Right atrium auricular region (tissue), 2 donors: Measurements from ENCODE around the gene CALML5. TPM values are rescaled to one million over a fixed set of nuclear protein-coding genes. Genes with fewer than 3 reads are reported as not detected.

Experiments used
- DNase-seq: peaks from one replicate; pipeline ENCODE4 v3.0.0-alpha.2; 2019; ENCODE audit warnings: low spot score
- H3K27ac ChIP-seq, 2 donors: fragments of 200-600 bp; sonication (generic); 1 replicate in 1 of 2; 2 replicates in 1 of 2; pipeline ENCODE4 v1.5.1; 2016 to 2019
- H3K27me3 ChIP-seq, 2 donors: fragments of 200-600 bp; sonication (generic); one replicate each; pipeline versions ENCODE4 v1.5.1 to v1.6.0; 2017 to 2019
- H3K36me3 ChIP-seq: fragments of 200-600 bp; sonication (generic); one replicate; pipeline ENCODE4 v1.5.1; 2016
- H3K4me1 ChIP-seq, 2 donors: fragments of 200-600 bp; sonication (generic); one replicate each; pipeline versions ENCODE4 v1.5.1 to v1.6.0; 2017 to 2019
- H3K4me3 ChIP-seq, 2 donors: fragments of 200-600 bp; sonication (generic); 1 replicate in 1 of 2; 2 replicates in 1 of 2; pipeline ENCODE4 v1.5.1; 2017 to 2019; ENCODE audit warnings: mild to moderate bottlenecking in 1 of 2, moderate library complexity in 1 of 2
- H3K9me3 ChIP-seq, 2 donors: fragments of 200-600 bp; sonication (generic); one replicate each; pipeline ENCODE4 v1.5.1; 2019
- total RNA-seq, 2 donors: library from RNA; depleted of rRNA; stranded (reverse); fragments of >200 nt; gene quantifications; one replicate each; pipeline ENCODE4 v1.1.0, GENCODE V29; 2016
- TF ChIP-seq, protein P1 (sequence below), 2 donors: fragments of 200-600 bp; sonication (generic); IDR thresholded peaks; one replicate each; pipeline ENCODE4 v1.5.1; 2019; ENCODE audit warnings: antibody characterized with exemption in 2 of 2

Gene CALML5
- total RNA-seq, 2 donors from 2014 or later: not detected

DNA sequence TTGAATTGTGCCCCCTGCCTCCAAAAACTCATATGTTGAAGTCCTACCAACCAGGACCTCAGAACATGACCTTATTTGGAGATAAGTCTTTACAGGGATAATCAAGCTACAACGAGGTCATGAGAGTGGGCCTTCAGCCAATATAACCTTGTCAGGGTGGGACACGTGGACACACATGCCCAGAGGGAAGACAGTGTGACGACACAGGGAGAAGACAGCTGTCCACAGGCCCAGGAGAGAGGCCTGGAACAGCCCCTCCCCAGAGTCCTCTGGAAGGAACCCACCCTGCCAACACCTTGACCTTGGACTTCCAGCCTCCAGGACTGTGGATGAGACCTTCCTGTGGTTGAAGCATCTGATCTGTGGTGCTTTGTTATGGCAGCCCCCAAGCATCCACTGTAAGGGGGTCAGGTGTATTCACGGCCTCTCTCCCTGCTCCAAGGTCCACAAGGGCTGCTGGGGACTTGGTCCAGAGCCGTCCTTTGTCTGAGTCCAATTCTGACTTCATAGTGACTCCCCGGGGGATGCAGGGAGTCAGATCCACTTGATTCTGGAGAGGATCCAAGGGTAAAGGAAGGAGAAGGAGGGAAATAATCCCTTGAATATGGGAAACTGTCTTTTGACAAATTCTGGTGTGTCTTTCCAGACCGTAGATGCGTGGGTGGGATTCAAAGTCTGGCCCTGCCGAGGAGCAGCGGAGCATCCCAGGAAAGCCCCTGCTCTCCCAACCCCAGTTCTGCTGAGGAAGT is 32.4 kb upstream of the CALML5 start:
- TF ChIP-seq, protein P1, sequence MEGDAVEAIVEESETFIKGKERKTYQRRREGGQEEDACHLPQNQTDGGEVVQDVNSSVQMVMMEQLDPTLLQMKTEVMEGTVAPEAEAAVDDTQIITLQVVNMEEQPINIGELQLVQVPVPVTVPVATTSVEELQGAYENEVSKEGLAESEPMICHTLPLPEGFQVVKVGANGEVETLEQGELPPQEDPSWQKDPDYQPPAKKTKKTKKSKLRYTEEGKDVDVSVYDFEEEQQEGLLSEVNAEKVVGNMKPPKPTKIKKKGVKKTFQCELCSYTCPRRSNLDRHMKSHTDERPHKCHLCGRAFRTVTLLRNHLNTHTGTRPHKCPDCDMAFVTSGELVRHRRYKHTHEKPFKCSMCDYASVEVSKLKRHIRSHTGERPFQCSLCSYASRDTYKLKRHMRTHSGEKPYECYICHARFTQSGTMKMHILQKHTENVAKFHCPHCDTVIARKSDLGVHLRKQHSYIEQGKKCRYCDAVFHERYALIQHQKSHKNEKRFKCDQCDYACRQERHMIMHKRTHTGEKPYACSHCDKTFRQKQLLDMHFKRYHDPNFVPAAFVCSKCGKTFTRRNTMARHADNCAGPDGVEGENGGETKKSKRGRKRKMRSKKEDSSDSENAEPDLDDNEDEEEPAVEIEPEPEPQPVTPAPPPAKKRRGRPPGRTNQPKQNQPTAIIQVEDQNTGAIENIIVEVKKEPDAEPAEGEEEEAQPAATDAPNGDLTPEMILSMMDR (IDR thresholded peaks at IDR 0.05): no peak
- Histone ChIP-seq H3K4me1 (peaks cover 0 to 9% of the 10 kb centered on the region in 2 donors), H3K27ac (no peak overlapping the region), H3K9me3 (no peaks in the 10 kb centered on the region), H3K27me3 (no peaks in the 10 kb centered on the region), H3K4me3 (no peak overlapping the region), H3K36me3 (no peaks in the 10 kb centered on the region)
- no peak for DNase-seq

DNA sequence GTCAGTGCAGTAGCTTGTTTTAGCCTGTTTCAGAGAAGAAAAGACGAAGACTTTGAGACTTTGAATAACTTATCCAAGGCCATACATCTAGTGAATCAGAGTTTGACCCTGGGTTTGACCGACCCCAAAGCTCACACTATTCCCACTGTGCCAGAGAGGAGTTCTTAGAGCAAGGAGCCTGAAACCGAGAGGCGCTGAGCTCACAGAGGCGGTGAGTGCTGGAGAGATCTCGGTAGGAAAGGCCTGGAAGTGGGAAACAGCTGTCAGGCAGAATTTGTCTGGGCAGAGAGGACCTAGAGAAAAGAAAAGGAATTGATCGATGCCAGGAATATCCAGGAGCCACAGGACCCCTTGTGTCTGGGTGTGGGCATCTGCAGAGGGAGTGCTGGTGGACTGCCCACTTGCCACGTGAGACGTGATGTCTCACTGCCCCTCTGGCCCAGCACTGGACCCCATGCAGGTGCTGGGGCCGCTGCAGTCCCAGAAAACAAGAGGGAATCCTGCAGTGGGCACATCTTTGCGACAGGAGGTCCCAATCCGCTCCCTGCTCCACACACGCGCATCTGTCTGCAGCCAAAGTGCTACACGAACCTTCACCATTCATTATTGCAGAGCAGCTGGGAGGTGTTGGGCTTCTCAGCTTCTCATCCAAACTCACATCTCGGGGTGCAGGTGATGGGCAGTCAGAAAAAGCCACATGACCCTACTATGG is 31.6 kb upstream of the CALML5 start:
- no peak overlapping the region for H3K4me3 ChIP-seq
- no peaks in the 10 kb centered on the region for H3K9me3 ChIP-seq
- no peaks in the 10 kb centered on the region for H3K27me3 ChIP-seq
- DNase-seq: no peak
- TF ChIP-seq, protein P1 (IDR thresholded peaks at IDR 0.05): no peak
- no peaks in the 10 kb centered on the region for H3K36me3 ChIP-seq
- H3K27ac ChIP-seq: no peak overlapping the region
- H3K4me1 ChIP-seq: peaks cover 0 to 9% of the 10 kb centered on the region in 2 donors

DNA sequence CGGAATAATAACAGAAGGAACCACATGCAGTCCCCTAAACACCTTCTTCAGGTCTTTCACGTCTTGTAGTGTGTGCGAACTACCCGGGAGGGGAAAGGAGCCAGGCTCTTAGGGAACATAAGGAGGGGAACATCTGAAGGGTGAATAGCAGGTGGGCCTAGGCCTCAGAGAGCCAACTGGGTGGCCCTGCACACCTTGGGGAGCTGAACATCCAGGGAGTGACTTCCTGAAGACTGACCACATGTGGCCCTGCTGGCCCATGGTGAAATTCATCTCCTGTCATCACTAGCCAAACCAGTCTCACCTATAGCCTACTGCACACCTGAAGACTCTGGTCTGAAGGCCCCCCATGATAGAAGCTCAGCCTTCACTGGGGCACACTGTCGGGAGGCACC is 31.0 kb upstream of the CALML5 start:
- H3K4me1 ChIP-seq: peaks cover 0 to 9% of the 10 kb centered on the region in 2 donors
- no peak for DNase-seq
- no peak overlapping the region for H3K27ac ChIP-seq
- H3K9me3 ChIP-seq: no peaks in the 10 kb centered on the region
- H3K4me3 ChIP-seq: no peak overlapping the region
- TF ChIP-seq, protein P1 (IDR thresholded peaks at IDR 0.05): no peak
- no peaks in the 10 kb centered on the region for H3K36me3 ChIP-seq
- no peaks in the 10 kb centered on the region for H3K27me3 ChIP-seq

DNA sequence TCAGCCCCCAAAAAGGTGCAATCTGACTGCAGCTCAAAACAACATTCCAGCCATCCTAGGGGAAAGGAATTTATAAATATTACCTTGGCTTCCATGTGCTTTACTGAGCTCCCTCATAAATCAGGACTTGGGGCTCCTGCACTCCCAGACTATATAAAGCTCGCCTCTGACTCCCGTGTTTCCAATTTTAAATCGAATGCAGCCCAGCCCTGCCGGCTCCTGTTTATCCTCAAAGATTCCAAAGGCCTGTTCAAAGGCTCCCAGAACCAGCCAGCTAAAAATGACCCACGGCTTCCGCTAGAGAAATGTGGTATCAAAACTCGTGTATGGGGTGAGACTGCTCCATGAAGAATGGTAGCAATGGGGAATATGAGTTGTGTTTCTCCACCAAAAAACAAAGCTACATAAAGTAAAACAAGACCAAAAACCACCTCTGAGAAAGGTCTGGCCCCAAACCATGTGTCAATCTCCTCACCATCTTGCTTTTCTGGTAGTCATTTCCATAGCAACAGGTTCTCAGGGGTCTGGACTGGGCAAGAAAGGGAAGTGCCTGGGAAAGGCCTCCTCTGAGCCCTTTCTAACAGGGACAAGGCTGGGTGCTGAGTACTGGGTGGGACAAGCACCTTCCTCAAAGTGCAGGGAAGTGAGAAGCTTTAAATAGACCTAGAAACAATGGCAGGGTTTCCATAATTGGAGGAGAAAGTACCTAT is 30.5 kb upstream of the CALML5 start:
- Histone ChIP-seq H3K27ac (no peak overlapping the region), H3K4me1 (peaks cover 0 to 8% of the 10 kb centered on the region in 2 donors), H3K9me3 (no peaks in the 10 kb centered on the region), H3K4me3 (no peak overlapping the region), H3K27me3 (no peaks in the 10 kb centered on the region), H3K36me3 (no peaks in the 10 kb centered on the region)
- no peak for DNase-seq
- TF ChIP-seq, protein P1 (IDR thresholded peaks at IDR 0.05): no peak

DNA sequence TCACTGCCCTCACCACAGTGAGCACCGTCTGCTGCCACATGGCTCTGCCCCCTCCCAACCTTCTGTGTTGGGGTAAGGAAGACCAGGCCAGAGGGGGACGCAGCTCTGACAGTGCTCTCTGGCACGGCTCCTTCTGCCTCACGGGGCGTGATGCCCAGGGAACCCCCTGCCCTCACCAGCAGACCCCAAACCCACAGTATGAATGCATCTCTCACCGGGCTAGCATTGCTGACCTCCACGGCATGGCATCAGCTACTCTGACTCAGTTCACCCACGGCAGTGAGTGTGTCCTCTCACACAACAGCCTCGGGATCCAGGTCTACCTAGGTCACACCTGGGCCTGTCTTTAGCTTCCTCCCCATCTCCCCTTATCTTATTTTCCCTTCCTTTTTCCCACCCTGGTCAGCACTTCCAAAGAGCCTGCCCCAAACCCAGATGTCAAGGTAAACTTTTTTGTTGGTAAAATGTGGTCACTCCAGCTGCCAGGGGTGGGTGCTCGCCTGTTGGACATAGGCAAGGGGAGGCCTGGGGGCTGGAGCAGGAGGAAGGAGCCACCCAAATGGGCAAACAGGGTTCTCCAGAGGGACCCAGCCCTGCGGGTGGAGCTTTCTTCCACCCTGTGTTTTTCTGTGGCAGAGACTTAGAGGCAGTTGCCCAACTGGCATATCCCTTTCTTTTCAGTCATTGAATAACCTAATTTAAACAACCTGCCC is 29.8 kb upstream of the CALML5 start:
- Histone ChIP-seq H3K27me3 (no peaks in the 10 kb centered on the region), H3K4me3 (no peak overlapping the region), H3K27ac (no peak overlapping the region), H3K36me3 (no peaks in the 10 kb centered on the region), H3K9me3 (no peaks in the 10 kb centered on the region), H3K4me1 (peaks cover 0 to 1% of the 10 kb centered on the region in 2 donors)
- TF ChIP-seq, protein P1 (IDR thresholded peaks at IDR 0.05): no peak
- DNase-seq: no peak
